C4-2B (cell line): ENCODE data around the gene NCOA1.

Experiments
- H3K27ac ChIP-seq: fragments of 450-650 bp; 2 replicates; pipeline ENCODE4 v1.5.1; 2017
- ZFX ChIP-seq: fragments of 450-650 bp; IDR thresholded peaks from 2 replicates; pipeline ENCODE4 v1.6.1; 2017
- TF ChIP-seq, protein P1 (sequence below): fragments of 450-650 bp; conservative IDR thresholded peaks from 2 replicates; pipeline ENCODE4 v1.5.1; 2017; ENCODE audit warnings: mild to moderate bottlenecking

NCOA1 gene

DNA sequence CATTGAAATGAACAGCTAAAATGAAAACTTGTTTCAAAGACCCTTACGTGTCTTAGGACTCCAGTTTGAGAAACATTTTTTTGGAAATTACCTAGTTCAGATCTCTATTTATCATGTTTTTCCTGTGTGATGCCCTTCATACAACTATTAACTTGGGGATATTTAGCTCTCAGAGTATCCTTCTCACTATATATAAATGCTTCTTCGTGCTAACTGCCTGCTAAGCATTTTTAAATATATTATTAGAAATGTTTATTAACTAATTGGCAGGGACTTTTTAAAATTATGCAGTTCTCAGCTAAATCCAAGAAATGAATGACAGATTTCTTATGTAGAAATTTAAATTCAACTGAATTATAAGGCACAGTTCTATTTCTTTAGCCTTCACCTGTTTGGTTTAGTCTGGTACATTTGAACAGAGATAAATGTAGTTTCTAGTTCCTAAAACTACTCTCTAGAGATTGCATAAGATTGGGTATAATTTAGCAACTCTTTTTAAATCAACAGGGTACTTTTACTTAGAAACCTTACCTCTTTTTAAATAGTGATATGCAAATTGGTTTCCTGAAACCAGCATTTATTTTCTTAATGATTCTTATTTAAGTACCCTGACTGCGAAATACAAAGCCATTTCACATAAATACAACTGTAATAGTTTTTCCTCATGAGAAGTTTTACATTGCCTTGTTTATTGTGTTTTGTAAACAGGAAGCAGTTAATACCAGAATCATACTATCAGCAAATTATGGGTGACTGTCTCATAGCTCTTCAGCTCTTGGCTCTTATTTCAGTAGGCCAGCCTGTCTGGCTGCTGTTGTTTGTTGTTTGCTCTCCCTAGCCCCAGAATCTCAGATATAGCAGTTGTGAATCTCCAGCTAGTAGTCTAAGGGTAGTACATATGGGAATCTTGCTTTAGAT lies 161.5 kb downstream of the NCOA1 start:
- TF ChIP-seq, protein P1, sequence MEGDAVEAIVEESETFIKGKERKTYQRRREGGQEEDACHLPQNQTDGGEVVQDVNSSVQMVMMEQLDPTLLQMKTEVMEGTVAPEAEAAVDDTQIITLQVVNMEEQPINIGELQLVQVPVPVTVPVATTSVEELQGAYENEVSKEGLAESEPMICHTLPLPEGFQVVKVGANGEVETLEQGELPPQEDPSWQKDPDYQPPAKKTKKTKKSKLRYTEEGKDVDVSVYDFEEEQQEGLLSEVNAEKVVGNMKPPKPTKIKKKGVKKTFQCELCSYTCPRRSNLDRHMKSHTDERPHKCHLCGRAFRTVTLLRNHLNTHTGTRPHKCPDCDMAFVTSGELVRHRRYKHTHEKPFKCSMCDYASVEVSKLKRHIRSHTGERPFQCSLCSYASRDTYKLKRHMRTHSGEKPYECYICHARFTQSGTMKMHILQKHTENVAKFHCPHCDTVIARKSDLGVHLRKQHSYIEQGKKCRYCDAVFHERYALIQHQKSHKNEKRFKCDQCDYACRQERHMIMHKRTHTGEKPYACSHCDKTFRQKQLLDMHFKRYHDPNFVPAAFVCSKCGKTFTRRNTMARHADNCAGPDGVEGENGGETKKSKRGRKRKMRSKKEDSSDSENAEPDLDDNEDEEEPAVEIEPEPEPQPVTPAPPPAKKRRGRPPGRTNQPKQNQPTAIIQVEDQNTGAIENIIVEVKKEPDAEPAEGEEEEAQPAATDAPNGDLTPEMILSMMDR = no peak
- no peak for TF ChIP-seq ZFX
- H3K27ac ChIP-seq = no peak overlapping the region

DNA sequence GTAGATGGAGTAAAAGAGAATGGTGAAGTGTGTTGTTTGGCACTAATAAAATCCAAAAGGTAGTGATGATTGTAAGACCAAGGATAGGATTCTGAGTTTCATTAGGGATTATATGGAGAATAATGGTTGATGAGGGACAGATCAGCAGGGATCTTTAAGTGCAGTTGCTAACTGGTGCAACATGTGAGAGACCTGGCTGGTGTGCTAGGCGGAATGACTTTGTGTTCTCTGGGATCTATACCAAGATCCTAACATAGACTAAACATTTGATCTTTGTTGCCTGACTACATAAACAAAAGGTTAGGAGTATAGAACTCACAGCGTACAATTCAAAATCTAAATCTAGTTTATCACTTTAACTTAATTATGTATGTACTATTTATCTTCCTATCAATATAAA lies 166.8 kb downstream of the NCOA1 start:
- no peak for TF ChIP-seq ZFX
- TF ChIP-seq, protein P1 = no peak
- no peak overlapping the region for H3K27ac ChIP-seq

DNA sequence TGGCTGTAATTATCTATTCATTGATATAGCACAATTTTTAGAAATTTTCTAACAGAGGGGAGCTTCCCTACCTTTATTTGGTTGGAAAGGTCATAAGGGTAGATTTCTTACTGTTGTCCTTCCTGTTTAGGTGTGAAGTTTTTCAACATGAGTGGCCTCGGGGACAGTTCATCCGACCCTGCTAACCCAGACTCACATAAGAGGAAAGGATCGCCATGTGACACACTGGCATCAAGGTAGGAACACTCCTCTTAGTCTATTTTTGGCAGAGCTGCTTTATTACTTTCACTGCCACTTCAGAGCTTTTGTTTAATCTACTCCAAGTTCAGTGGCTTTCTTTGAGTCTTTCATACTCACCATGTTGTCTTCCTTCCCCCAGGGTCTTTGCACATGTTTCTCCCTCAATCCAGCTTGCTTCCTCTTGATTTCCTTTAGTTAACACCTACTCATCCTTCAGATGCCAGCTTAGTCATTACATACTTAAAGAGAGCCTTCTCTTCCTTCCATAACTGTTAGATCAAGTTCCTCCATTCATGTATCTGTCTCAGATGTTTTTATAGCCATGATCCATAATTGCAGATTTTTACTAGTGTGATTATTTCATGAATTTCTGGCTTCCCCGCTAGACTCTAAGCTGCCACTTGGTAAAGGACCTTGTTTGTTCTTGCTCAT lies 167.6 kb downstream of the NCOA1 start:
- H3K27ac ChIP-seq = no peak overlapping the region

DNA sequence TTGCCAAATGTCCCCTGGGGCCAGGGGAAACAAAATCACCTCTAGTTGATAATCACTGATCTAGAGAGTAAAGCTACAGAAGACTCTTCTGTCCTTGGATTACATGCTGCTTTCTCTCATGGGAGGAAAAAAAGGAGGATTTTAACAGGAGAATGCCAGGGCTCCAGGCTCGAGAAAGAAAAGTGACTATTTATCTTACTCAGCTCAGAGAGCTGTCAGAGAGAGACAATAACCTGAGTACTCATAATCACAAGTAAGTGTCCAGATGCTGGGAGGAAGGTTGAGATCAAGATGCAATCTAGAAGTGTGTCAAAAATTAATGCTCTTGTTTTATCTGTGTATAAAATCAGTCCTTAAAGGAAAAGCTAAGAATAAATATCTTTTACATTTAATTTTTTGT lies 168.8 kb downstream of the NCOA1 start:
- no peak overlapping the region for H3K27ac ChIP-seq
- no peak for TF ChIP-seq ZFX
- TF ChIP-seq, protein P1 = no peak

More for the DNA sequence above, 167.6 kb downstream of the NCOA1 start:
- TF ChIP-seq, protein P1 = no peak
- TF ChIP-seq ZFX = no peak

DNA sequence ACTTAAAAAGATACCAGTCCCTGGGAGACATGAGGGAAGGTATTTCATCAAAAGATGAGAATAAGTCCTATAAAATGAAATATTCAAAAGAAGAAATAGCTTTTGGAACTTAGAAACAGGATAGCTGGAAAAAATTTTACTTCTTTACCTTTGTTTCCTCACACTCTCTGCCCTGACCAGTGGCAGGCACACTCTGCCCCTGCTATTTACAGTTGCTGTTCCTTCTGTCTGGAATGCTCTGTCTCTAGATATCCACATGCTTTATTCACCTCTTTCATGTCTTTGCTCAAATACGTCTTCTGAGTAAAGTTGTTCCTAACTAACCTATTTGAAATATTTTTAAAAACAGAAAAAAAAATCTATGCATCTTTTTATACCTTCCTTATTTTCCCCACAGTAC lies 176.5 kb downstream of the NCOA1 start:
- TF ChIP-seq, protein P1 = no peak
- no peak for TF ChIP-seq ZFX
- H3K27ac ChIP-seq = no peak overlapping the region

DNA sequence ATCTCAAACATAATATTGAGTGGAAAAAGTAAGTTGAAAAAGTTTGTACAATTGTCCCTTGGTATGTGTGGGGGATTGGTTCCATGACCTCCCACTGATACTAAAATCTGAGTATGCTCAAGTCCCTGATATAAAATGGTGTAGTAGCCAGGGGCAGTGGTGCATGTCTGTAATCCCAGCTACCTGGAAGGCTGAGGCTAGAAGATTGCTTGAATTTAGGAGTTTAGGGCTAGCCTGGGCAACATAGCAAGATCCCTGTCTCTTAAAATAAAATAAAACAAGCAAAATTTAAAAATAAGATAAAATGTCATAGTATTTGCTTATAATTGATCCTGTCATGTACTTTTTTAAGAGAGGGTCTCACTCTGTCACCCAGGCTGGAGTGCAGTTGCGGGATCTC lies 180.2 kb downstream of the NCOA1 start:
- no peak for TF ChIP-seq ZFX
- TF ChIP-seq, protein P1 = no peak
- H3K27ac ChIP-seq = no peak overlapping the region

DNA sequence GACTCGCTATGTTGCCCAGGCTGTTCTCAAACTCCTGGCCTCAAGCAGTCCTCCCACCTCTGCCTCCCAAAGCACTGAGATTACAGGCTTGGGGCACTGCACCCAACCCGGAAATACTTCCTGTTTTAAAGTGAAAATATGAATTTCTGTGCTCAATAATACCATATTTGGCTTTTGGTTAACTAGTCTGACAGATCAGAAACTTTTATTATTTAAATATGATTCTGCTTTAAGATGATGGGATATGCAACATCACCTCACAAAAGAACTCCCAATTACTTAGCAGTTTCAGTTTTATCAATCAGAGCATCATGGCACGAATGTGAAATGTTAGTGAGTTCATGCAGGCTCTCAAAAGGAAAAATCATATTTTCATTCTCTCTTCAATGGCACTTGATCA lies 181.5 kb downstream of the NCOA1 start:
- H3K27ac ChIP-seq = no peak overlapping the region
- TF ChIP-seq, protein P1 = no peak
- no peak for TF ChIP-seq ZFX
